Measurements from ENCODE around the gene GATA2.

GATA2 gene

GRCh38 chr3:128431803-128432300 is 61.1 kb downstream of the GATA2 start:
- Mint-ChIP-seq H3K36me3 (ENCODE audit: low read depth) (no peaks in the 10 kb centered on the region), H3K4me3 (peak overlapping the region; percentile 66 to 83 (median 76)), H3K9me3 (no peaks in the 10 kb centered on the region), H3K27me3 (ENCODE audit: low read depth) (peaks cover 81% of the 10 kb centered on the region), H3K27ac (peak overlapping the region; percentile 42 to 92 (median 70)), H3K4me1 (peaks cover 21% of the 10 kb centered on the region)
- TF ChIP-seq CTCF (IDR thresholded peaks at IDR 0.05; ENCODE audit: unreplicated experiment in 3 of 3) = no peak

- no peaks in the 10 kb centered on the region for H3K9me3 Mint-ChIP-seq
- peaks cover 74% of the 10 kb centered on the region for H3K27me3 Mint-ChIP-seq (ENCODE audit: low read depth)
- H3K27ac Mint-ChIP-seq = peak overlapping the region in 1 of 3 experiments; percentile 21
- peak overlapping the region; percentile 43 to 55 (median 52) for H3K4me3 Mint-ChIP-seq
- H3K36me3 Mint-ChIP-seq (ENCODE audit: low read depth) = no peaks in the 10 kb centered on the region
- no peak for TF ChIP-seq CTCF (IDR thresholded peaks at IDR 0.05; ENCODE audit: unreplicated experiment in 3 of 3)
- peaks cover 21% of the 10 kb centered on the region for H3K4me1 Mint-ChIP-seq
Observed at GRCh38 chr3:128430731-128431130, 62.3 kb downstream of the GATA2 start.

- no peaks in the 10 kb centered on the region for H3K9me3 Mint-ChIP-seq
- H3K27ac Mint-ChIP-seq = peak overlapping the region in 1 of 3 experiments; percentile 21
- H3K4me1 Mint-ChIP-seq = peaks cover 21% of the 10 kb centered on the region
- no peak for TF ChIP-seq CTCF (IDR thresholded peaks at IDR 0.05; ENCODE audit: unreplicated experiment in 3 of 3)
- H3K27me3 Mint-ChIP-seq (ENCODE audit: low read depth) = peaks cover 77% of the 10 kb centered on the region
- H3K4me3 Mint-ChIP-seq = peak overlapping the region in 2 of 3 experiments; percentile 43 to 52
- H3K36me3 Mint-ChIP-seq (ENCODE audit: low read depth) = no peaks in the 10 kb centered on the region
Observed at GRCh38 chr3:128430301-128430700, 62.7 kb downstream of the GATA2 start.

- no peak overlapping the region for H3K27ac Mint-ChIP-seq
- peaks cover 27% of the 10 kb centered on the region for H3K4me1 Mint-ChIP-seq
- peaks cover 78% of the 10 kb centered on the region for H3K27me3 Mint-ChIP-seq (ENCODE audit: low read depth)
- H3K36me3 Mint-ChIP-seq (ENCODE audit: low read depth) = no peaks in the 10 kb centered on the region
- peak overlapping the region in 2 of 3 experiments; percentile 15 to 32 for H3K4me3 Mint-ChIP-seq
- TF ChIP-seq CTCF (IDR thresholded peaks at IDR 0.05; ENCODE audit: unreplicated experiment in 3 of 3) = no peak
- H3K9me3 Mint-ChIP-seq = no peaks in the 10 kb centered on the region
Observed at GRCh38 chr3:128429751-128430150, 63.2 kb downstream of the GATA2 start.

All from nephron (organoid).